Activated B cell treated with CpG ODN at 0.5 μM for 24 hours (primary cell): ENCODE measurements around the gene CCDC201. TPM values are rescaled to one million over a fixed set of nuclear protein-coding genes. Genes with fewer than 3 reads are reported as not detected.

Source experiments
- ATAC-seq: fragments of 200-7000 bp; cut with Tn5 transposase; one replicate; pipeline ENCODE4 v1.10.0; 2021; ENCODE audit warnings: low read depth, mild to moderate bottlenecking, moderate library complexity
- CTCF ChIA-PET: fragments of 350-600 bp; sonication (Branson Sonifier 250); formaldehyde crosslinking; loops from one replicate; lab custom pipeline; 2021; ENCODE audit warnings: antibody characterized with exemption; lab: Charles Lee
- POLR2A ChIA-PET: fragments of 350-600 bp; sonication (Branson Sonifier 250); formaldehyde crosslinking; loops from one replicate; lab custom pipeline; 2021; ENCODE audit warnings: antibody characterized with exemption; lab: Charles Lee
- DNase-seq: peaks from one replicate; pipeline ENCODE4 v3.0.0; 2022
- H3K27ac Mint-ChIP-seq: one replicate; pipeline ENCODE4 v1.8.0; 2020; ENCODE audit warnings: mixed read lengths
- H3K27me3 Mint-ChIP-seq: one replicate; pipeline ENCODE4 v1.8.0; 2021; ENCODE audit warnings: mixed read lengths
- H3K36me3 Mint-ChIP-seq: one replicate; pipeline ENCODE4 v1.8.0; 2021; ENCODE audit warnings: low read depth, mixed read lengths
- H3K4me1 Mint-ChIP-seq: one replicate; pipeline ENCODE4 v1.8.0; 2021; ENCODE audit warnings: mixed read lengths
- H3K4me3 Mint-ChIP-seq: one replicate; pipeline ENCODE4 v1.8.0; 2020; ENCODE audit warnings: mild to moderate bottlenecking, mixed read lengths
- H3K9me3 Mint-ChIP-seq: one replicate; pipeline ENCODE4 v1.8.0; 2020; ENCODE audit warnings: mixed read lengths
- CTCF ChIP-seq: fragments of 200-600 bp; IDR thresholded peaks from one replicate; pipeline ENCODE4 v1.8.0; 2022; ENCODE audit warnings: antibody characterized with exemption, mild to moderate bottlenecking
- intact Hi-C: fragments of 100-400 bp; cut with micrococcal nuclease; formaldehyde crosslinking; loops from one replicate; pipeline ENCODE4 v1.15.1; 2024
- total RNA-seq: library from RNA; stranded (reverse); gene quantifications from 2 replicates; pipeline ENCODE4 v1.2.3, GENCODE V29; 2022

The CCDC201 gene
- total RNA-seq, 1 donor from 2014 or later: not detected

GRCh38 chr7:45915606-45916005 lies 42.7 kb upstream of the CCDC201 start:
- Mint-ChIP-seq H3K27ac (no peak overlapping the region), H3K27me3 (peaks cover 50% of the 10 kb centered on the region), H3K4me1 (peaks cover 4% of the 10 kb centered on the region), H3K4me3 (no peak overlapping the region), H3K36me3 (no peaks in the 10 kb centered on the region), H3K9me3 (no peaks in the 10 kb centered on the region)
- DNase-seq (no peak), ATAC-seq (no peak)
- ChIA-PET CTCF (interaction anchor here (2.5 kb wide), 1 partner anchor 1264 kb away, joined by 16 read pairs; no protein-coding TSS in a partner anchor), POLR2A (no interaction called here)
- TF ChIP-seq CTCF: no peak
- intact Hi-C loops: no loop called here

GRCh38 chr7:45914911-45915310 lies 42.0 kb upstream of the CCDC201 start:
- H3K9me3 Mint-ChIP-seq: no peaks in the 10 kb centered on the region
- H3K36me3 Mint-ChIP-seq: no peaks in the 10 kb centered on the region
- H3K4me1 Mint-ChIP-seq: no peaks in the 10 kb centered on the region
- POLR2A ChIA-PET: no interaction called here
- H3K27me3 Mint-ChIP-seq: peaks cover 49% of the 10 kb centered on the region
- intact Hi-C loops: no loop called here
- ATAC-seq (no peak), DNase-seq (no peak)
- no peak overlapping the region for H3K4me3 Mint-ChIP-seq
- no peak overlapping the region for H3K27ac Mint-ChIP-seq
- CTCF ChIA-PET: no interaction called here
- no peak for TF ChIP-seq CTCF

GRCh38 chr7:45912972-45913371 lies 40.1 kb upstream of the CCDC201 start:
- DNase-seq (no peak), ATAC-seq (no peak)
- Mint-ChIP-seq H3K9me3 (peaks cover 6% of the 10 kb centered on the region), H3K4me1 (no peaks in the 10 kb centered on the region), H3K36me3 (no peaks in the 10 kb centered on the region), H3K4me3 (no peak overlapping the region), H3K27ac (no peak overlapping the region), H3K27me3 (peaks cover 36% of the 10 kb centered on the region)
- intact Hi-C loops: no loop called here
- POLR2A ChIA-PET: no interaction called here
- CTCF ChIA-PET: no interaction called here
- no peak for TF ChIP-seq CTCF

- intact Hi-C loops: no loop called here
- Mint-ChIP-seq H3K27ac (no peak overlapping the region), H3K4me3 (no peak overlapping the region), H3K9me3 (peaks cover 6% of the 10 kb centered on the region), H3K27me3 (peaks cover 25% of the 10 kb centered on the region), H3K4me1 (no peaks in the 10 kb centered on the region), H3K36me3 (no peaks in the 10 kb centered on the region)
- no peak for TF ChIP-seq CTCF
- ChIA-PET POLR2A (no interaction called here), CTCF (no interaction called here)
- no peak for DNase-seq
- ATAC-seq: no peak
Measured at GRCh38 chr7:45911311-45911710, 38.4 kb upstream of the CCDC201 start.

- POLR2A ChIA-PET: no interaction called here
- peaks cover 20% of the 10 kb centered on the region for H3K27me3 Mint-ChIP-seq
- H3K9me3 Mint-ChIP-seq: peaks cover 6% of the 10 kb centered on the region
- intact Hi-C loops: no loop called here
- TF ChIP-seq CTCF: no peak
- DNase-seq: no peak
- H3K27ac Mint-ChIP-seq: no peak overlapping the region
- no peaks in the 10 kb centered on the region for H3K4me1 Mint-ChIP-seq
- no peak overlapping the region for H3K4me3 Mint-ChIP-seq
- CTCF ChIA-PET: no interaction called here
- H3K36me3 Mint-ChIP-seq: no peaks in the 10 kb centered on the region
- no peak for ATAC-seq
Measured at GRCh38 chr7:45910855-45911254, 38.0 kb upstream of the CCDC201 start.
